HFF-Myc (cell line): ENCODE results near the gene BIN1.

Experiments
- DNase-seq: peaks from one replicate; pipeline ENCODE4 v3.0.0-alpha.2; 2011; ENCODE audit warnings: low read depth; ENCODE audit errors: extremely low read depth
- H3K4me3 ChIP-seq: replicated peaks from 2 replicates; pipeline ENCODE4 v1.5.1; 2011; ENCODE audit warnings: low read depth, mild to moderate bottlenecking, control low read depth, low read length
- TF ChIP-seq, protein P1 (sequence below): IDR thresholded peaks from 2 replicates; pipeline ENCODE4 v1.5.1; 2012; ENCODE audit warnings: mild to moderate bottlenecking, low read depth, low read length, control low read depth; ENCODE audit errors: missing control alignments

Gene BIN1

DNA sequence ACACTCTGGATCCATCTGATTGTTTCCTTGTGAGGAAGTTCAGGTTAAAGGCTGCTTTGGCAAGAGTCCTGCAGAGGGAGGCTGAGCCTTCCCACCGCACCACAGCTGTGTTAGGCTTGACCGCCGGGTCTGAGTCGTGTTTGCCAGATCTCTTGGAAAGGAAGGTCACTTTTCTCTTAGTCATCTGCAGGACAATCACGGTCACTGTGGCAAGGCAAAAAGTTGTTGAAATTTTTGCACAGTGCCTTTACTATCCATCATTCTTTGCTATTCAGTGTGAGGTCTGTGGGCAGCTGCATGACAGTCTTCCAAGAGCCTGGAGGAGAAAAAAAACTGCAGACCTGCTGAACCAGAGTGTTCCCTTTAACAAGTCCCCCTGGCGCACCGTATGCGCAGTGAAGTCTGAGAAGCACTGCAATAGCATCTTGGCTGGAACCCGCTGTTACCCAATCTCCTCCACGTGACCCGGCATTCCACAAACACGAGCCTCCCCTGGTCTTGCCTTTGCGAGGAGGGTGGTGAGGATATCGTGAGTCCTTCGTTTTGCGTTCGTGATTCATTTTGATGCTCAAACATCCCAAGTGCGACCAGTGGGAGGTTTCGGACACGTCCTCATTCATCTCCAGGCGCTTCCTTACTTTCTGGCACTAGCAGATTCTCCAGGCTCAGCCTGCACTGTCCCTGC lies 23.0 kb downstream of the BIN1 start:
- H3K4me3 ChIP-seq = no peak overlapping the region
- no peak for DNase-seq
- TF ChIP-seq, protein P1, sequence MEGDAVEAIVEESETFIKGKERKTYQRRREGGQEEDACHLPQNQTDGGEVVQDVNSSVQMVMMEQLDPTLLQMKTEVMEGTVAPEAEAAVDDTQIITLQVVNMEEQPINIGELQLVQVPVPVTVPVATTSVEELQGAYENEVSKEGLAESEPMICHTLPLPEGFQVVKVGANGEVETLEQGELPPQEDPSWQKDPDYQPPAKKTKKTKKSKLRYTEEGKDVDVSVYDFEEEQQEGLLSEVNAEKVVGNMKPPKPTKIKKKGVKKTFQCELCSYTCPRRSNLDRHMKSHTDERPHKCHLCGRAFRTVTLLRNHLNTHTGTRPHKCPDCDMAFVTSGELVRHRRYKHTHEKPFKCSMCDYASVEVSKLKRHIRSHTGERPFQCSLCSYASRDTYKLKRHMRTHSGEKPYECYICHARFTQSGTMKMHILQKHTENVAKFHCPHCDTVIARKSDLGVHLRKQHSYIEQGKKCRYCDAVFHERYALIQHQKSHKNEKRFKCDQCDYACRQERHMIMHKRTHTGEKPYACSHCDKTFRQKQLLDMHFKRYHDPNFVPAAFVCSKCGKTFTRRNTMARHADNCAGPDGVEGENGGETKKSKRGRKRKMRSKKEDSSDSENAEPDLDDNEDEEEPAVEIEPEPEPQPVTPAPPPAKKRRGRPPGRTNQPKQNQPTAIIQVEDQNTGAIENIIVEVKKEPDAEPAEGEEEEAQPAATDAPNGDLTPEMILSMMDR = no peak

DNA sequence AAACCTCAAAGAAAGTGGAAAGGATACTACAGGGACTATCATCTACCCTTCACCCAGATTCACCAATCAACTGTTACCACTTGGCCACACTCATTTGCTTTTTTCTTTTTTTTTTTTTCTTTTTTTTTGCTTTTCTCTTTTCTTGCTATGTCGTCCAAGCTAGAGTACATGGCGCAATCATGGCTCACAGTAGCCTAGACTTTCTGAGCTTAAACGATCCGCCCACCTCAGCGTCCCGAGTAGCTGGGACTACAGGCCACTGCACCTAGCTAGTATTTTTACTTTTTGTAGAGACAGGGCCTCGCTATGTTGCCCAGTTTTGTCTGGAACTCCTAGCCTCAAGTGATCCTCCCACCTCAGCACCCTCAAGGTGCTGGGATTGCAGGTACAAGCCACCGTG lies 24.0 kb downstream of the BIN1 start:
- TF ChIP-seq, protein P1 = no peak
- no peak overlapping the region for H3K4me3 ChIP-seq
- DNase-seq = no peak

DNA sequence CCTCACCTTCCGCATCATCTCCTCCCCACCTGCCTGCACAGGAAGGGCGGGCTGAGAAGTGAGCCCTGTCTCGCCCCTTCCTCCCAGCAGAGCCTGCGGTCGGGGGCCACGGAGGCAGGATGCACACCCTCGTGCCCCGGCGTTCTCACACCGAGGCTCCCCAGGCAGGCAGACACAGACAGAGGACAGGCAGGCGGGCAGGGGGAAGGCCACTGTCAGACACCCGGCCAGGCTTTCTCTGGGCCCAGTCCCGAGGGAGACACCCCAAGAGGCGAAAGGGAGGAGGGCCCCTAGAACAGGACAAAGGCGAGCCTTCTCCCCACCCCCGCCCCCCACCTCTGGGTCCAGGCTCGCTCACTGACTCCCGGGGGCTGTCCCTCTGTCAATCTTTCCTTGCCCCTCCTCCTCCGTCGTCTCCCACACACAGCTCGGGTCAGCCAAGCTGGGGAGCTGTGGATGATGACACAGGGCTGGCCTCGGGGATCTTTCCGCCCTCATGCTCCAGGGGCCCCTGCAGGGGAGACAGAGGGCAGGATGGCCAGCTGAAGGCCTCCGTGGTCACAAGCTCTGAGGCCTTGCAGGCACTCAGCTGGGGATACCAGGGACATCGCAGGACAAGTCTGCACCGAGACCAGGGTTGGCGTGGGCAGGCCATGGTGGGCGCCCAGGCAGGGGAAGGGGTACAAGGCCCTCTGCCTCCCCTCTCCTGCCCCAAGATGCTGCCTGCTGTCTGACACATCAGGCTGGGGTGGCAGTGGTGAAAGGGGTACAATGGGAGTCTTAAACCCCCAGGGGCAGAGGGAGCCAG lies 24.9 kb downstream of the BIN1 start:
- TF ChIP-seq, protein P1 = no peak
- H3K4me3 ChIP-seq = no peak overlapping the region
- DNase-seq = no peak

DNA sequence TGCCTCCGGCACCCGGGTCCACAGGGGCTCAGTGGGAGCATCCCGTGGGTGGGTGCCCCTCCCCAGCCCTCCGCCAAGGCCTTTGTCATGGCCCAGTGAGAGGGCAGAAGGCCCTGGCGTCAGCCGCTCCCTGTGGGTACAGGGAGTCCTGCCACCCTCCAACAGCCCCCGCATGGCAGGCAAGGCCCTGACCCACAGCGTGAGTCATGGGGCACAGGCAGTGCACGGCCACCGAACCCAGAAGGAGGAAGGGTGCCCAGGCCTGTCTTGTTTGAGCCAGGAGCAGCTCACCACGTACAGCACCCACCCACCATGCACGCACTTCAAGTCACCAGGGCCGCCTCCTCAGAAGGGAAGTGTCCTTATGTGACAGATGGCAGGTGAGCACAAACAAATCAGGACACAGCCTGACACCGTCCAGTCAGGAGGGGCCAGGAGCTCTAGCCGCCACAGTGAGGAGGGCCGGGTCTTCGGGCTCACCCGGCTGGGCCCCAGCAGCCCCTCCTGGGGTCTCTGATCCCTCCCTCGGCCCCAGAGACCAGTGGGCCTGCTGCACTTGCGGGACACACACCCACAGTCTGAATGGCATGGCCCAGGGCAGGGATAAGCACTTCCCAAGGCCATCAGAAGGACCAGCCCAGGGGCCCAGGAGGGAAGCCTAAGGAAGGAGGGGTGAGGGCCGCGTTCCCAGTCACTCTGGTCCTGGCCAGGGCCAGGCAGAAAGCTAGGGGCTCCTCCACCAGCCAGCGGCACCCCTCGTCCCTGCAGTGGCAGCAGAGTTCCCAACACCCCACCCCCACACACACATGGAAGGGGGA lies 25.8 kb downstream of the BIN1 start:
- no peak overlapping the region for H3K4me3 ChIP-seq
- TF ChIP-seq, protein P1 = no peak
- no peak for DNase-seq

DNA sequence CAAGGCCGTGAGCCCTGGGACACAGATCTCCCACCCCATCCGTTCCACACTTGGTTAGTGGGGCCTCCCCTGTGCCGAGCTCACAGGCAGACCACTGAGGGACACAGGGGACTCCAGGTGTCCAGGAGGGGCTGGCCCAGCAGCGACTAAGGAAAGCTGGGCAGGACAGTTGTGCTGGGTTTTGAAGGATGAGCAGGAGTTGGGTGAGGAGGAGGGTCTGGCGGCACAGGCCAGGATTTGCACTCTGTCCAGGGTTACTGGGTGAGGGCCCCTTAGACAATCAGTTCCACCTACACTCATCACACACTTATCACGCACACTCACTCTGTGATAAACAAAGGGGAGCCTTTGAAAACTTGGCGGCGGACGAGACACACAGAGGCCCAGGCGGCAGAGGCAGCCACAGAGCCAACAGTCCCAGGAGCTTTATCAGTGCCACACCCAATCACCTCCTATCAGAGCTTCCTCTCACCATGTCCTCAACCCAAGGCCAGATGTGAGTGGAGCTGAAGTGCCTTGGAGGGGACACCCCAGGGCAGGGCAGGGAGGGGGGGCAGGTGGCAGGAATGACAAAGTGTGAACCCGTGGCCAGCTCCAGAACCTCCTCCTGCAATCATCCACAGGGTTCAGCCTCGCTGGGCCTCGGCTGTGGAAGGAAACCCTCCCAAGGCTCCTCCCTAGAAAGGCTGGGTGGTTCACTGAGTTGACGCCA lies 26.6 kb downstream of the BIN1 start:
- no peak for DNase-seq
- H3K4me3 ChIP-seq = no peak overlapping the region
- TF ChIP-seq, protein P1 = no peak

DNA sequence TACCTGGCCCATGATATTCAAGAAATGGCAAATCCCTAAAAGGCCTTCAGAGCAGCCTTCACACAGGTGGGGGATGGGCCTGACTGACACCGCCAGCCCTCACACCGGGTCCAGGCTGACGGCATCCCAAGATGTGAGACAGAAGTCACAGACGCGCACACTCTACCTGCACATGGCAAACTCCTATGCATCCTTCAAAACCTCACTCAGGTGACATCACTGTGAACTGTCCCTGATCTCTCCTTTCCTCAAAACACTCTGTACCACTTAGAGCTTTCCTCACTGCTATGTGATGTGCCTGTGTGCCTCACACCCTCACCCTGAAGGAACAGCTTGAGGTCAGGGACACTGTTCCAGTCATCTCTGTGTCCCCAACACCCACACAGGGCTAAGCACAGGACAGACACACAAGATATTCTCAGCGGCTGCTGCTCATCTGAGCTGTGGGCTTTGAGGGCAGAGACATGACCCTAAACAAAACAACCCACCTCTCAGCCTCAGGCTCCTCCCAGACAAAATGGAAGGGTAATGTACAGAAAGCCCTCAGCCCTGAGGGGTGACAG lies 27.5 kb downstream of the BIN1 start:
- DNase-seq = no peak
- no peak overlapping the region for H3K4me3 ChIP-seq
- TF ChIP-seq, protein P1 = no peak
